Keratinocyte (primary cell): ENCODE results near the gene CYB561A3. TPM values are rescaled to one million over a fixed set of nuclear protein-coding genes. Genes with fewer than 3 reads are reported as not detected.

Experiments
- DNase-seq: peaks from one replicate; pipeline ENCODE4 v3.0.0-alpha.2; 2011; ENCODE audit warnings: low read depth, missing footprints, low spot score
- FAIRE-seq: peaks from 2 replicates; lab custom pipeline; 2011; peaks lifted over from hg19 to GRCh38; lab: Jason Lieb, UNC
- H2AFZ ChIP-seq: 2 replicates; pipeline ENCODE4 v1.6.0; 2012; ENCODE audit warnings: low read length, control low read depth, inconsistent platforms; ENCODE audit not compliant: control insufficient read depth
- H3K27ac ChIP-seq: 2 replicates; pipeline ENCODE4 v1.5.1; 2011; ENCODE audit warnings: low read length; ENCODE audit not compliant: control insufficient read depth, insufficient read depth
- H3K27me3 ChIP-seq: 3 replicates; pipeline ENCODE4 v1.6.0; 2011; ENCODE audit warnings: low read length; ENCODE audit not compliant: control insufficient read depth, insufficient read depth; ENCODE audit errors: extremely low read depth
- H3K36me3 ChIP-seq, 2 experiments: 2 replicates in 1 of 2; 3 replicates in 1 of 2; pipeline ENCODE4 v1.5.1; 2011; ENCODE audit warnings: low read length in 2 of 2, mild to moderate bottlenecking in 1 of 2; ENCODE audit not compliant: control insufficient read depth in 2 of 2, insufficient read depth in 2 of 2; ENCODE audit errors: extremely low read depth in 1 of 2
- H3K4me1 ChIP-seq: 3 replicates; pipeline ENCODE4 v1.5.1; 2011; ENCODE audit warnings: low read length; ENCODE audit not compliant: control insufficient read depth, insufficient read depth; ENCODE audit errors: extremely low read depth
- H3K4me2 ChIP-seq: 3 replicates; pipeline ENCODE4 v1.6.0; 2011; ENCODE audit warnings: low read depth, low read length; ENCODE audit not compliant: control insufficient read depth, insufficient read depth; ENCODE audit errors: extremely low read depth
- H3K4me3 ChIP-seq, 3 experiments: fragments of 200-600 bp in 1 of 3; sonication (generic) in 1 of 3; 2 replicates in 2 of 3; 3 replicates in 1 of 3; pipeline ENCODE4 v1.5.1; 2011 to 2016; ENCODE audit warnings: low read length in 3 of 3, mild to moderate bottlenecking in 3 of 3, control low read depth in 2 of 3, inconsistent platforms in 1 of 3, low read depth in 1 of 3, mixed read lengths in 1 of 3, mixed run types in 1 of 3, moderate library complexity in 1 of 3; ENCODE audit not compliant: control insufficient read depth in 2 of 3, insufficient read depth in 2 of 3; ENCODE audit errors: extremely low read depth in 1 of 3
- H3K79me2 ChIP-seq: 2 replicates; pipeline ENCODE4 v1.6.0; 2012; ENCODE audit warnings: low read length; ENCODE audit not compliant: control insufficient read depth, insufficient read depth
- H3K9ac ChIP-seq: 3 replicates; pipeline ENCODE4 v1.6.0; 2011; ENCODE audit warnings: low read length; ENCODE audit not compliant: control insufficient read depth, insufficient read depth; ENCODE audit errors: extremely low read depth
- H3K9me1 ChIP-seq: 3 replicates; pipeline ENCODE4 v1.6.0; 2011; ENCODE audit warnings: low read length; ENCODE audit not compliant: control insufficient read depth, insufficient read depth; ENCODE audit errors: extremely low read depth
- H3K9me3 ChIP-seq: 2 replicates; pipeline ENCODE4 v1.5.1; 2012; ENCODE audit warnings: low read depth, low read length; ENCODE audit not compliant: control insufficient read depth
- H4K20me1 ChIP-seq: 3 replicates; pipeline ENCODE4 v1.6.0; 2011; ENCODE audit warnings: low read length; ENCODE audit not compliant: control insufficient read depth, insufficient read depth; ENCODE audit errors: extremely low read depth
- CTCF ChIP-seq, 3 experiments: IDR thresholded peaks in 1 of 3; conservative IDR thresholded peaks in 1 of 3; optimal IDR thresholded peaks in 1 of 3; 2 replicates in 2 of 3; 3 replicates in 1 of 3; pipeline versions ENCODE3 to v1.5.1; 2011; ENCODE audit warnings: low read length in 3 of 3, mild to moderate bottlenecking in 3 of 3, moderate library complexity in 2 of 3, control low read depth in 1 of 3, inconsistent platforms in 1 of 3; ENCODE audit not compliant: insufficient read depth in 2 of 3; ENCODE audit errors: extremely low read depth in 1 of 3
- EZH2 ChIP-seq: IDR thresholded peaks from one replicate; pipeline ENCODE4 v1.6.1; 2012; ENCODE audit warnings: inconsistent platforms, mild to moderate bottlenecking, low read length, moderate library complexity
- dilution Hi-C: fragments of 300-500 bp; cut with MboI; formaldehyde crosslinking; loops from one replicate; pipeline ENCODE4 v1.7.0; 2020; ENCODE audit warnings: low sequenced_read_pairs; ENCODE audit not compliant: extremely low pct_ligation_motif_present
- polyA plus RNA-seq, 5 experiments: library from polyadenylated mRNA; depleted of rRNA in 3 of 5; stranded (reverse) in 3 of 5; stranded (forward) in 1 of 5; unstranded in 1 of 5; fragments of >200 nt; gene quantifications; 1 replicate in 1 of 5; 2 replicates in 3 of 5; 3 replicates in 1 of 5; pipeline versions ENCODE4 v1.2.1 to v1.2.3, GENCODE V29; 2011 to 2012; ENCODE audit warnings: missing spikeins in 2 of 5, low read depth in 1 of 5, low replicate concordance in 1 of 5

The CYB561A3 gene
- polyA plus RNA-seq, 1 donor (not counting 4 experiments of a cell fraction or from before 2014, with no cell fraction given): 42.3 TPM

- no peak for TF ChIP-seq CTCF (optimal IDR thresholded peaks at IDR 0.05 in 1 of 3, IDR thresholded peaks at IDR 0.05 in 1 of 3, conservative IDR thresholded peaks at IDR 0.05 in 1 of 3; ENCODE audit: extremely low read depth in 1 of 3, insufficient read depth in 2 of 3, low read length in 3 of 3)
- no peak for TF ChIP-seq EZH2
- no peaks in the 10 kb centered on the region for H3K4me1 ChIP-seq
- no peak overlapping the region for H3K4me2 ChIP-seq
- H3K27ac ChIP-seq: no peak overlapping the region
- H3K9me3 ChIP-seq: no peaks in the 10 kb centered on the region
- H3K4me3 ChIP-seq: no peak overlapping the region
- H3K79me2 ChIP-seq: peaks cover 2% of the 10 kb centered on the region
- DNase-seq (no peak), FAIRE-seq (no peak)
- dilution Hi-C loops: no loop called here
- no peaks in the 10 kb centered on the region for H3K9me1 ChIP-seq
- no peaks in the 10 kb centered on the region for H3K27me3 ChIP-seq
- peaks cover 34 to 37% of the 10 kb centered on the region in 2 experiments for H3K36me3 ChIP-seq
- no peak overlapping the region for H3K9ac ChIP-seq
- H4K20me1 ChIP-seq: no peaks in the 10 kb centered on the region
- no peak overlapping the region for H2AFZ ChIP-seq
Observed at GRCh38 chr11:61404103-61404502, 42.4 kb upstream of the CYB561A3 start.

GRCh38 chr11:61403658-61404057 is 42.0 kb upstream of the CYB561A3 start:
- no peaks in the 10 kb centered on the region for H3K9me3 ChIP-seq
- dilution Hi-C loops: no loop called here
- no peak overlapping the region for H3K4me2 ChIP-seq
- TF ChIP-seq EZH2: no peak
- no peak for TF ChIP-seq CTCF (optimal IDR thresholded peaks at IDR 0.05 in 1 of 3, IDR thresholded peaks at IDR 0.05 in 1 of 3, conservative IDR thresholded peaks at IDR 0.05 in 1 of 3; ENCODE audit: extremely low read depth in 1 of 3, insufficient read depth in 2 of 3, low read length in 3 of 3)
- H3K9me1 ChIP-seq: no peaks in the 10 kb centered on the region
- no peak overlapping the region for H3K4me3 ChIP-seq
- DNase-seq (no peak), FAIRE-seq (no peak)
- no peak overlapping the region for H3K9ac ChIP-seq
- H2AFZ ChIP-seq: no peak overlapping the region
- peaks cover 31 to 35% of the 10 kb centered on the region in 2 experiments for H3K36me3 ChIP-seq
- H4K20me1 ChIP-seq: no peaks in the 10 kb centered on the region
- no peaks in the 10 kb centered on the region for H3K27me3 ChIP-seq
- H3K27ac ChIP-seq: no peak overlapping the region
- peaks cover 2% of the 10 kb centered on the region for H3K79me2 ChIP-seq
- H3K4me1 ChIP-seq: no peaks in the 10 kb centered on the region
